Activated naive CD8-positive, alpha-beta T cell treated with anti-CD3 and anti-CD28 coated beads, Interleukin-2, amount 50 U/mL, for 24 hours (primary cell): Measurements from ENCODE around the gene ZNF787.
"Not testable (repeated sequence)": the region's sequence is repeated elsewhere in the genome, so short reads cannot be mapped to it uniquely, and the experiment has no call there.

Experiments used
- ATAC-seq: fragments of 150-1000 bp; cut with Tn5 transposase; one replicate; pipeline ENCODE4 v1.10.0; 2021
- DNase-seq: peaks from one replicate; pipeline ENCODE4 v3.0.0; 2021
- H3K27ac Mint-ChIP-seq: one replicate; pipeline ENCODE4 v1.8.0; 2021; ENCODE audit warnings: mild to moderate bottlenecking, mixed read lengths
- H3K27me3 Mint-ChIP-seq: one replicate; pipeline ENCODE4 v1.8.0; 2021; ENCODE audit warnings: mixed read lengths
- H3K36me3 Mint-ChIP-seq: one replicate; pipeline ENCODE4 v1.8.0; 2021; ENCODE audit warnings: low read depth, mixed read lengths
- H3K4me1 Mint-ChIP-seq: one replicate; pipeline ENCODE4 v1.8.0; 2021; ENCODE audit warnings: mixed read lengths
- H3K4me3 Mint-ChIP-seq: one replicate; pipeline ENCODE4 v1.8.0; 2021; ENCODE audit warnings: mild to moderate bottlenecking, moderate library complexity, mixed read lengths
- H3K9me3 Mint-ChIP-seq: one replicate; pipeline ENCODE4 v1.8.0; 2021; ENCODE audit warnings: mixed read lengths

Gene ZNF787

GRCh38 chr19:56149656-56150038 lies 28.6 kb upstream of the ZNF787 start:
- Mint-ChIP-seq H3K4me3 (no peak overlapping the region), H3K4me1 (peaks cover 7% of the 10 kb centered on the region), H3K27ac (no peak overlapping the region), H3K27me3 (no peaks in the 10 kb centered on the region), H3K36me3 (peaks cover 18% of the 10 kb centered on the region), H3K9me3 (no peaks in the 10 kb centered on the region)
- no peak for DNase-seq
- no peak for ATAC-seq

- not testable (repeated sequence) for H3K9me3 Mint-ChIP-seq, H3K4me3 Mint-ChIP-seq, H3K27ac Mint-ChIP-seq, ATAC-seq, H3K27me3 Mint-ChIP-seq, DNase-seq
- Mint-ChIP-seq H3K36me3 (peaks cover 18% of the 10 kb centered on the region), H3K4me1 (peaks cover 11% of the 10 kb centered on the region)
Measured at GRCh38 chr19:56148955-56149655, 28.0 kb upstream of the ZNF787 start.

- Mint-ChIP-seq H3K9me3 (no peaks in the 10 kb centered on the region), H3K4me1 (peaks cover 14% of the 10 kb centered on the region), H3K27ac (no peak overlapping the region), H3K4me3 (no peak overlapping the region), H3K36me3 (peaks cover 17% of the 10 kb centered on the region), H3K27me3 (no peaks in the 10 kb centered on the region)
- DNase-seq (no peak), ATAC-seq (no peak)
Measured at GRCh38 chr19:56148096-56148495, 27.0 kb upstream of the ZNF787 start.

GRCh38 chr19:56147307-56147706 lies 26.2 kb upstream of the ZNF787 start:
- DNase-seq (no peak), ATAC-seq (no peak)
- Mint-ChIP-seq H3K4me3 (no peak overlapping the region), H3K9me3 (no peaks in the 10 kb centered on the region), H3K27me3 (no peaks in the 10 kb centered on the region), H3K4me1 (peaks cover 16% of the 10 kb centered on the region), H3K27ac (no peak overlapping the region), H3K36me3 (peaks cover 16% of the 10 kb centered on the region)

GRCh38 chr19:56146904-56147303 lies 25.8 kb upstream of the ZNF787 start:
- DNase-seq (no peak), ATAC-seq (no peak)
- no peaks in the 10 kb centered on the region for H3K9me3 Mint-ChIP-seq
- H3K36me3 Mint-ChIP-seq = peaks cover 16% of the 10 kb centered on the region
- H3K4me1 Mint-ChIP-seq = peaks cover 20% of the 10 kb centered on the region
- H3K4me3 Mint-ChIP-seq = no peak overlapping the region
- no peaks in the 10 kb centered on the region for H3K27me3 Mint-ChIP-seq
- no peak overlapping the region for H3K27ac Mint-ChIP-seq

- Mint-ChIP-seq H3K9me3 (no peaks in the 10 kb centered on the region), H3K27ac (no peak overlapping the region), H3K4me1 (peaks cover 25% of the 10 kb centered on the region), H3K27me3 (no peaks in the 10 kb centered on the region), H3K36me3 (peaks cover 16% of the 10 kb centered on the region), H3K4me3 (no peak overlapping the region)
- ATAC-seq = no peak
- DNase-seq = no peak
Measured at GRCh38 chr19:56145698-56146097, 24.6 kb upstream of the ZNF787 start.

GRCh38 chr19:56144831-56145230 lies 23.7 kb upstream of the ZNF787 start:
- no peak overlapping the region for H3K4me3 Mint-ChIP-seq
- DNase-seq (no peak), ATAC-seq (no peak)

GRCh38 chr19:56144376-56144775 lies 23.3 kb upstream of the ZNF787 start:
- no peak for ATAC-seq
- Mint-ChIP-seq H3K4me1 (peaks cover 36% of the 10 kb centered on the region), H3K27ac (peak overlapping the region; percentile 7), H3K9me3 (no peaks in the 10 kb centered on the region), H3K36me3 (peaks cover 8% of the 10 kb centered on the region), H3K27me3 (no peaks in the 10 kb centered on the region), H3K4me3 (no peak overlapping the region)
- no peak for DNase-seq

More at GRCh38 chr19:56144831-56145230, 23.7 kb upstream of the ZNF787 start:
- H3K27me3 Mint-ChIP-seq = no peaks in the 10 kb centered on the region
- no peaks in the 10 kb centered on the region for H3K9me3 Mint-ChIP-seq
- peaks cover 32% of the 10 kb centered on the region for H3K4me1 Mint-ChIP-seq
- peaks cover 12% of the 10 kb centered on the region for H3K36me3 Mint-ChIP-seq
- H3K27ac Mint-ChIP-seq = no peak overlapping the region

- H3K4me3 Mint-ChIP-seq = peak overlapping the region; percentile 81
- no peak for ATAC-seq
- no peaks in the 10 kb centered on the region for H3K9me3 Mint-ChIP-seq
- DNase-seq = no peak
- H3K36me3 Mint-ChIP-seq = peaks cover 1% of the 10 kb centered on the region
- H3K27me3 Mint-ChIP-seq = no peaks in the 10 kb centered on the region
- H3K27ac Mint-ChIP-seq = peak overlapping the region; percentile 41
- H3K4me1 Mint-ChIP-seq = peaks cover 38% of the 10 kb centered on the region
Measured at GRCh38 chr19:56142897-56143434, 21.9 kb upstream of the ZNF787 start.

- no peak for DNase-seq
- Mint-ChIP-seq H3K36me3 (no peaks in the 10 kb centered on the region), H3K27me3 (no peaks in the 10 kb centered on the region), H3K4me3 (peak overlapping the region; percentile 81), H3K4me1 (peaks cover 38% of the 10 kb centered on the region), H3K27ac (peak overlapping the region; percentile 22), H3K9me3 (no peaks in the 10 kb centered on the region)
- ATAC-seq = no peak
Measured at GRCh38 chr19:56142087-56142787, 21.1 kb upstream of the ZNF787 start.

GRCh38 chr19:56141417-56141993 lies 20.4 kb upstream of the ZNF787 start:
- H3K27ac Mint-ChIP-seq = peak overlapping the region; percentile 98
- peaks cover 38% of the 10 kb centered on the region for H3K4me1 Mint-ChIP-seq
- no peak for DNase-seq

GRCh38 chr19:56140583-56141416 lies 19.7 kb upstream of the ZNF787 start, which contains the start of gene ZNF444:
TSS of gene ZNF444 (plus strand) at chr19:56141287. CDS start at chr19:56146912, 5,625 bp downstream.
- Mint-ChIP-seq H3K9me3 (no peaks in the 10 kb centered on the region), H3K36me3 (no peaks in the 10 kb centered on the region), H3K27me3 (no peaks in the 10 kb centered on the region), H3K4me1 (peaks cover 38% of the 10 kb centered on the region), H3K27ac (peak within 1 kb of the TSS; percentile 98), H3K4me3 (peak within 1 kb of the TSS; percentile 90)
- DNase-seq = peak; percentile 97
- peak; percentile 94 for ATAC-seq

More at GRCh38 chr19:56141417-56141993, 20.4 kb upstream of the ZNF787 start:
- H3K9me3 Mint-ChIP-seq = no peaks in the 10 kb centered on the region
- no peak for ATAC-seq
- H3K36me3 Mint-ChIP-seq = no peaks in the 10 kb centered on the region
- H3K27me3 Mint-ChIP-seq = no peaks in the 10 kb centered on the region
- H3K4me3 Mint-ChIP-seq = peak overlapping the region; percentile 90

GRCh38 chr19:56139847-56140582 lies 18.9 kb upstream of the ZNF787 start:
- Mint-ChIP-seq H3K36me3 (no peaks in the 10 kb centered on the region), H3K4me3 (peak overlapping the region; percentile 90), H3K4me1 (peaks cover 38% of the 10 kb centered on the region), H3K9me3 (no peaks in the 10 kb centered on the region), H3K27me3 (no peaks in the 10 kb centered on the region), H3K27ac (peak overlapping the region; percentile 98)
- no peak for DNase-seq
- ATAC-seq = no peak
